GM12875 (cell line): ENCODE results near the gene SNX21.

Experiments used
- H3K4me3 ChIP-seq: one replicate; pipeline ENCODE4 v1.5.1; 2011; ENCODE audit warnings: low read depth, low read length, control low read depth
- TF ChIP-seq, protein P1 (sequence below): IDR thresholded peaks from 2 replicates; pipeline ENCODE4 v1.5.1; 2011; ENCODE audit warnings: low read depth, mild to moderate bottlenecking, control low read depth, inconsistent platforms, low read length, moderate library complexity, borderline replicate concordance; ENCODE audit not compliant: insufficient read depth

The SNX21 gene

DNA sequence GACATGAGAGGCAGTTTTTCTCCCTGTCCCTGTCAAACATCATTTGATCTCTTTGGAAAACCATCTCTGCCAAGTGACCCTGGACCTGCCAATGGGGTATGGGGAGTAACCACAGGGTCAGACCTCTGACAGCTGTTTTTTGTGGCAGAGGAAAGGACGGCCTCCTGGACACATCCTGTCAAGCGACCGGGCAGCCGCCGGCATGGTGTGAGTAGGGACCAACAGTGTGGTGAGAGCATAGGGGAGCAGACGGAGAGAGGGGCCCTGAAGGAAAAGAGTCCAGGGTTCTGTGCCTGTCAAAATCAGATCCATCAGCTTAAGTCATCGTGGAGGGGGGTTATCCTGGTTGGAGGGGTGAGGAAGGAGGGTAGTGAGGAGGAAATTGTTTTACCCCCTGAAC is 31.7 kb upstream of the SNX21 start:
- H3K4me3 ChIP-seq: no peak overlapping the region
- TF ChIP-seq, protein P1, sequence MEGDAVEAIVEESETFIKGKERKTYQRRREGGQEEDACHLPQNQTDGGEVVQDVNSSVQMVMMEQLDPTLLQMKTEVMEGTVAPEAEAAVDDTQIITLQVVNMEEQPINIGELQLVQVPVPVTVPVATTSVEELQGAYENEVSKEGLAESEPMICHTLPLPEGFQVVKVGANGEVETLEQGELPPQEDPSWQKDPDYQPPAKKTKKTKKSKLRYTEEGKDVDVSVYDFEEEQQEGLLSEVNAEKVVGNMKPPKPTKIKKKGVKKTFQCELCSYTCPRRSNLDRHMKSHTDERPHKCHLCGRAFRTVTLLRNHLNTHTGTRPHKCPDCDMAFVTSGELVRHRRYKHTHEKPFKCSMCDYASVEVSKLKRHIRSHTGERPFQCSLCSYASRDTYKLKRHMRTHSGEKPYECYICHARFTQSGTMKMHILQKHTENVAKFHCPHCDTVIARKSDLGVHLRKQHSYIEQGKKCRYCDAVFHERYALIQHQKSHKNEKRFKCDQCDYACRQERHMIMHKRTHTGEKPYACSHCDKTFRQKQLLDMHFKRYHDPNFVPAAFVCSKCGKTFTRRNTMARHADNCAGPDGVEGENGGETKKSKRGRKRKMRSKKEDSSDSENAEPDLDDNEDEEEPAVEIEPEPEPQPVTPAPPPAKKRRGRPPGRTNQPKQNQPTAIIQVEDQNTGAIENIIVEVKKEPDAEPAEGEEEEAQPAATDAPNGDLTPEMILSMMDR: no peak

DNA sequence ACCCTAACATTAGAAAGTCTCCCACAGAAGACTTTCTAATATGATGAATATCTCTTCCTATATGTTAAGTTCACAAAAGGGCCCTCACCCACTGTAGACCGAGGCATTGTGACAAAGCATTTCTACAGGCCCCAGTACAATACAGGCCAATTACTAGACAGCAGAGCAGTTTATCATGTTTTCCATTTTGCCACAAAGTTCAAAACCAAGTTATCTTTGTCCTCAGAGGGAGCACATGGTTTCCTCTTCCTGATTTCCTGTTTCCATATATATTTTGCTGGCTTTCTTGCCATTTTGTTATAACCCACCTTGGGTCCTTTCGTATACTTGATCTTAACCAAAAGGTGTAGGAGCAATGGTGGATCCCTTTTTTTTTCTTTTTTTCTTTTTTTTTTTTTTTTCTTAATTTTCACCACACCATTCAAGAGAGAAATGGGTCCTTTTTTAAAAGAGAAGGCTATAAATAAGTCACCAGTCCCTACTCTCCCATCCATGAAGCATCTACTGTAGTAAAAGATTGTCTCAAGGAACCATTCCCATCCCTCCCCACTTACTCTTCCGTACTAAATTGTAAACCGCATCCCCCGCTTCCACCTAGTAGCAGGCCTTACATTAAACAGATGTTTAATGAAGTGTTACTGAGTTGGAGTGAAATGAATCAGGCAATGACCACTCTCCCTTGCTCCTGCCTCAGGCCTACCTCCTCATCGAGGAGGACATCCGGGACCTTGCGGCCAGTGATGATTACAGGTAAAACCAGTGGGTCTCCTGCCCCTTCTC is 23.2 kb upstream of the SNX21 start:
- H3K4me3 ChIP-seq: no peak overlapping the region
- TF ChIP-seq, protein P1: no peak

DNA sequence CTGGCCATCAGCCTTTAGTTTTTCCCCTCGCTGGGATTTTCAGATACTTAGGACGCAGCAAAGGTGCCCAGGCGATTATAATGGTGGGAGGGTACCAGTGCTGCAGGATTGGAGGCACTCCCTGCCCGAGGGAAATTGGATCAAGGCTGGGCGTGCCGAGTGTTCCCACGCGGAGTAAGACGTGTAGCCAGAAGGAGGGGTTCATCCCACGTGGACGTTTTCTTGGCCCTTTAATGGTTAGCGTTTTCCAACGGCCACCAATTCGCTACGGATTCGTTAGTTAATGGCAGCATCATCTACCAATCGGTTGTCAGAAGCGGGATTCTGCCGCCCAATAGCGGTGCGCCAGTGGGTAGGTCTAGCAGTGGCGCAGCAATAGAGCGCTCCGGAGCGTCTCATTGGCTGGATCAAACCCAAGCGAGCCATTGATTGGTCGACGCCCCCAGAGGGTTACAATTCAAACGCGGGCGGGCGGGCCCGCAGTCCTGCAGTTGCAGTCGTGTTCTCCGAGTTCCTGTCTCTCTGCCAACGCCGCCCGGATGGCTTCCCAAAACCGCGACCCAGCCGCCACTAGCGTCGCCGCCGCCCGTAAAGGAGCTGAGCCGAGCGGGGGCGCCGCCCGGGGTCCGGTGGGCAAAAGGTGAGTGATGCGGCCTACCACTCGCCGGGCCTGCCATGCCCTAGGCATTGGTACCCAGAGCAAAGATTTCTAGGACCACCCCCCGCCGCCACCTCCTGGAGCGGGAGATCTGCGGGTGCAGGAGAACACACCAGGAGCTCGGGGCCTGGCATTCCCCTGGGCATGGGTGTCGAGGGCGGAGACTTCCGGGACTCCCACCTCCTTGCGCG is 21.2 kb upstream of the SNX21 start, which contains the start of gene UBE2C:
Gene UBE2C (plus strand): TSS at position 488 of the 849 bp plus-strand sequence. CDS start 52 bp downstream, at position 540.
- peak within 1 kb of the TSS; percentile 68 for H3K4me3 ChIP-seq
- TF ChIP-seq, protein P1: no peak

DNA sequence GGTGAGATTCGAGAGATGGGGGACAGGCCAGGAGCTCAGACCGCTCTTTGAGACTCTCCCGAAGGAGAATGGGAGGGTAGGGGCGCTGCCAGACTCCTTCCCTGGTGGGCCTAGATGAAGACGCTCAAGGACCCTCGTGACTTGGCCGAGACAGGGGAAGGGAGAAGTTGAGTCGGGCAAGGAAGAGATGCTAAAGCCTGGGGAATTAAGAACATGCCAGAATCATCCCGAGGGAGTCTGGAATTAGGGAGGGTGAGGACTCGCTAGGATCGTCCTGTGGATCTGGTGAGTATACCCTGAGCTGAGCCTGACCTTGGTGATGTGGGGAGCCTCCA is 20.6 kb upstream of the SNX21 start:
- TF ChIP-seq, protein P1: no peak
- peak overlapping the region; percentile 68 for H3K4me3 ChIP-seq

DNA sequence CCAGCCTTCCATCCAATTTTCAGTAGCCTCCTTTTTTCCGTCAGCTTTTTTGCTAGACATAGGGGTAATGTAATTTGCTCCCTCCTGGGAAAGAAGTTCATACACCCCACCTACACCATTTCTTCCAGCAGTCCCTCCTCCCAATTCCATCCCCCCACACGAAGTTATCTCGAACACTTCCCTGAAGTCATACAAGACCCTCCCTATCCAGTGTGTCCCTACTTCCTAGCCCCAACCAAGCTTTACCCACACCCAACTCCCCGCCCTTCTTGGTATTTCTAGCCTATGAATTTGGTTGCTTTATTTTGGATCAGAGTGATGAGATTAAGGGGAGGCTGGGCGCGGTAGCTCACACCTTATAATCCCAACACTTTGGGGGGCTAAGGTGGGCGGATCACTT is 20.1 kb upstream of the SNX21 start:
- H3K4me3 ChIP-seq: peak overlapping the region; percentile 68
- TF ChIP-seq, protein P1: no peak

DNA sequence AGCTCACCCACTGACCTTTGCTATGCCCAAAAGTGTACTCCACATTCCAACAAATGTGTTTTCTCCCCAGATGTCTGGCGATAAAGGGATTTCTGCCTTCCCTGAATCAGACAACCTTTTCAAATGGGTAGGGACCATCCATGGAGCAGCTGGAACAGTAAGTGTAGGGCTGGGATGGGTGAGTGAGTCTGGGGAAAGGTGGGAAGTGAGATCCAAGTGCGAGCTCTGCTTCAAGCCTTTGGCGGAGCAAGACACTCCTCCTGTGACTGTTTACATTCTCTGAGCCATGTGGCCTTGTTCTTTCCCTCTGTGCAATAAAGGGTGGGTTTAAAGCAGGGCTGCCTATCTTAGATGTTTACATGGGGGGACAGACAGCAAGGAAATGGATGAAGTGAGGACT is 19.3 kb upstream of the SNX21 start:
- TF ChIP-seq, protein P1: no peak
- H3K4me3 ChIP-seq: no peak overlapping the region
